H1 (cell line): Measurements from ENCODE around the gene JMJD8.

Experiments
- CTCF ChIP-seq, 3 experiments: IDR thresholded peaks; 1 replicate in 2 of 3; 2 replicates in 1 of 3; pipeline versions ENCODE4 v1.5.1 to v1.6.1; 2011; ENCODE audit warnings: low read length in 3 of 3, mild to moderate bottlenecking in 3 of 3, inconsistent platforms in 2 of 3, low read depth in 1 of 3, moderate library complexity in 1 of 3; ENCODE audit not compliant: insufficient read depth in 1 of 3; ENCODE audit errors: control extremely low read depth in 1 of 3
- KDM5A ChIP-seq: fragments of 200-600 bp; IDR thresholded peaks from 2 replicates; pipeline ENCODE4 v1.7.1; 2012; ENCODE audit warnings: mild to moderate bottlenecking, low read length, inconsistent platforms, mixed read lengths
- MAX ChIP-seq: IDR thresholded peaks from 2 replicates; pipeline ENCODE4 v1.6.1; 2012; ENCODE audit warnings: inconsistent platforms
- POLR2A ChIP-seq, 2 experiments: IDR thresholded peaks; 1 replicate in 1 of 2; 2 replicates in 1 of 2; pipeline ENCODE4 v1.6.1; 2011; ENCODE audit warnings: low read depth in 2 of 2, low read length in 2 of 2, mild to moderate bottlenecking in 2 of 2; ENCODE audit errors: control extremely low read depth in 1 of 2

- TF ChIP-seq MAX (no peak), CTCF (IDR thresholded peaks at IDR 0.05; ENCODE audit: control extremely low read depth in 1 of 3, insufficient read depth in 1 of 3, low read depth in 1 of 3, low read length in 3 of 3) (no peak), POLR2A (IDR thresholded peaks at IDR 0.05; ENCODE audit: control extremely low read depth in 1 of 2, low read depth in 2 of 2, low read length in 2 of 2) (no peak), KDM5A (no peak)
These were observed 46.8 kb upstream of the JMJD8 start for GRCh38 chr16:730666-731509.
